Measurements from ENCODE around the gene DLX6. TPM values are rescaled to one million over a fixed set of nuclear protein-coding genes. Genes with fewer than 3 reads are reported as not detected.

DLX6 gene
- total RNA-seq, 2 experiments from 2014 or later = not detected

DNA sequence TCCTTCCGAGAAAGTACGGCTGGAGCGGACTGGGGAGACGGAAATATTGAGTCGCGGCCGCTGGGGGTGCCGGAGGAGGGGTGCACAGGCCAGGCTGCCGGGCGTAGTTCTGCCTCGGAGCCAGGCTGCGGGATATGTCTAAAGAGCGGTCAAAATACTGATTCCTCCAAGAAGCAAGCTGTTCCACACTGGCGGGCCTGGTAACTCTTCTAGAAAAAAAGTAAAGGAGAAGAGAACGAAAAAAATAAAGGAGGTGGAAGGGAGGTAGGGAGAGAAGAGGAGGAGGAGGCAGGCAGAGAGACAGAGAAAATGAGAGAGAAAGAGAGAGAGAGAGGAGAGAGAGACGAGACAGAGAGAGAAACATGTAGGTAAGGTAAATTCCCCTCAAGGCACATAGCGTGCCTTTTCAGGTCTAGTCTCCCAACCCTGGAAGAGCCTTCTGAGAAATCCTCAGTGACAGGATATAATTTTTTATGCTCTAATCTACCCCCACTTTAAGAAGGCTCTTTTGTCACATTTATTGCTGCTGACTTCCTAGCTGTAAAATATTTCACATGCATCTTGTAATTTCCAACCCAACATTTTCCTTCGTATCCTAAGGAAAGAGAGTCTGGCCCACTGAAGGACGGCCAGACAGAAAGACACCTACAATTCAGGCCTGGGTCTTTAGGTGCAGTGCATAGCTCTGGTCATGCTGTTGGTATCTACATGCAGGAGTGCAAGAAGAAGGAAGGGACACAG is 13.6 kb downstream of the DLX6 start:
- Mint-ChIP-seq H3K27ac (no peak overlapping the region), H3K36me3 (ENCODE audit: low read depth) (peaks cover 16% of the 10 kb centered on the region), H3K9me3 (no peaks in the 10 kb centered on the region), H3K4me3 (no peak overlapping the region), H3K4me1 (peaks cover 5% of the 10 kb centered on the region), H3K27me3 (peaks cover 91% of the 10 kb centered on the region)
- DNase-seq = no peak
- CTCF ChIA-PET = interaction anchor here (1.3 kb wide), 1 partner anchor 9 kb away, joined by 5 read pairs; no protein-coding TSS in a partner anchor
- POLR2A ChIA-PET = no interaction called here

DNA sequence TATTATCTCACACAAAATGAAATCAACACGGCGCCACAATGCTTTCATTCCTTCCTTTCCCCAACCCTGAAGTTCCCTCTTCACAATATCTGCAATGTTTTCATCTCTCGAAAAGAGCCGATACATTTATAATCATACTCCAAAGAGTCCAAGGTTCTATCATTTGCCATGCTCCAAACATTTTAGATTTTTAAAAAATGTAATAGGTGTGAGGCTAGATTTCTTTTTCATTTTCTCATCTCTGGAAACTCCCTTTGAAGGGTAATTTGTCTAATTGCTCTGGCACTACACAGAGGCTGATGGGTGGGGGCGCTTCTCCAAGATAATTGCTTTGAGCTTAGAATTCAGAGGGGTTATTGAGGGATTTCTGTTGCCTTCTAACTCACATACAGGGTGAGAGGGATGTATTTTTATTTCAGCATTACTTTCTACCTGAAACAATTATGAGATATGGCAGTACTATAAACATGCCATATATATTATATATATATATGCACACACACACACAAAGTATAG is 14.4 kb downstream of the DLX6 start:
- peaks cover 5% of the 10 kb centered on the region for H3K4me1 Mint-ChIP-seq
- no peak for DNase-seq
- peaks cover 91% of the 10 kb centered on the region for H3K27me3 Mint-ChIP-seq
- no peak overlapping the region for H3K27ac Mint-ChIP-seq
- no peaks in the 10 kb centered on the region for H3K9me3 Mint-ChIP-seq
- peaks cover 16% of the 10 kb centered on the region for H3K36me3 Mint-ChIP-seq (ENCODE audit: low read depth)
- H3K4me3 Mint-ChIP-seq = no peak overlapping the region
- ChIA-PET CTCF (interaction anchor here (1.3 kb wide), 1 partner anchor 8 kb away, joined by 5 read pairs; no protein-coding TSS in a partner anchor), POLR2A (interaction anchor here (1.0 kb wide), 1 partner anchor 944 kb away, joined by 3 read pairs; no protein-coding TSS in a partner anchor)

DNA sequence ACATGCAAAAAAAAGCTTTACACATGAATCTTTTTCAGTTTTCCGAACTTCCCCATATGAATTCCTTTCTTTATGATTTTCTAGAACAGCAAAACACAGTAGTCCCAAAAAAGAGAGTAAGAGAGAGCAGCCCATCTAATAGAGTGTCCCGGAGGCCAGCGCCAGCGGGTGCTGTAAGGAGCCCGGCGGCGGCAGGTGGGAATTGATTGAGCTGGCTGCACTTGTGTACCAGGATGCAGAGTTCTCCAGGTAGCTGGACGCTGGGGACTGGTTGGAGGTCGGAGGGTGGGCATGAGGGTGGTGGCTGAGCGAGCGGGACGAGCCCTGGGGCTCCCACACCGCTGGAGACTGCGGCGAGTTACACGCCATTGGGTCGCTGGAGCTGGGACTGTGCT is 15.2 kb downstream of the DLX6 start:
- Mint-ChIP-seq H3K27ac (no peak overlapping the region), H3K36me3 (ENCODE audit: low read depth) (peaks cover 16% of the 10 kb centered on the region), H3K4me1 (peaks cover 5% of the 10 kb centered on the region), H3K27me3 (peaks cover 90% of the 10 kb centered on the region), H3K9me3 (no peaks in the 10 kb centered on the region), H3K4me3 (no peak overlapping the region)
- DNase-seq = no peak
- ChIA-PET POLR2A (interaction anchor here (1.0 kb wide), 1 partner anchor 945 kb away, joined by 3 read pairs; no protein-coding TSS in a partner anchor), CTCF (interaction anchor here (1.5 kb wide), 1 partner anchor 20 kb away, joined by 3 read pairs; no protein-coding TSS in a partner anchor)

DNA sequence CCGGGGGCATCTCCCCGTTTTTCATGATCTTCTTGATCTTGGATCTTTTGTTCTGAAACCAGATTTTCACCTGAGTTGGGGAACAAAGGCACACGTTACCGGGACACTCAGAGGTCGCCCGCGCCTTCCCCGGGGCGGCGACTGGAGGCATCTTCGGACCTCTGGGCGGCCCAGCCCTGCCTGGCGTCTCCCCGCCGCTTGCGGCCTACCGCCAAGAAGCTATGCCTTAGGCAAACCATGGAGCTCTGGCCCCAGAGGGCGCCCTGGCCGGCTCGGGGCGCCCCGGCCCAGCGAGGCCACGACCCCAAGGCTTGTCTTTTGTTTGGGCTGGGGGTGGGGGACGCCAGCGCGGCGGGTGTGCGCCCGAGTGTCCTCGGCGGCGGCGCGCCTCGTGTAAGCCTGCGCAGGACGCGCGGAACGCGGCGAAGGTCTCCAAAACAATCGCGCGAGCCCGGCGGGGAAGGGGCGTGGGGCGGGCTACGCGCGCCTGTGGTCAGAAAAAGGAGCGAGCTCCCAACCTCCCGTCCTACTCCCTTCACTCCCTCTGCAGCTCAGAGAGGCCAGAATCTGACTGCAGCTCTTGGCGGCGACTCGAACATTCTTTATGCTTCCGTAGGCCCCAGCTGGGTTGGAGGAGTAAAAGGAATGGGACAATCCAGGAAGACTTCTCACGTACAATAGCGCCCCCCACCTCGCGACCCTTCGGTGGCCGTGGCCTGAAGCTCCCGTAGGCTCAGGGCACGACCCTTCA is 15.8 kb downstream of the DLX6 start:
- H3K27me3 Mint-ChIP-seq = peaks cover 90% of the 10 kb centered on the region
- no peak for DNase-seq
- no peak overlapping the region for H3K27ac Mint-ChIP-seq
- peaks cover 16% of the 10 kb centered on the region for H3K36me3 Mint-ChIP-seq (ENCODE audit: low read depth)
- no peaks in the 10 kb centered on the region for H3K9me3 Mint-ChIP-seq
- POLR2A ChIA-PET = no interaction called here
- H3K4me3 Mint-ChIP-seq = no peak overlapping the region
- peaks cover 8% of the 10 kb centered on the region for H3K4me1 Mint-ChIP-seq
- CTCF ChIA-PET = interaction anchor here (1.5 kb wide), 1 partner anchor 21 kb away, joined by 3 read pairs; no protein-coding TSS in a partner anchor

DNA sequence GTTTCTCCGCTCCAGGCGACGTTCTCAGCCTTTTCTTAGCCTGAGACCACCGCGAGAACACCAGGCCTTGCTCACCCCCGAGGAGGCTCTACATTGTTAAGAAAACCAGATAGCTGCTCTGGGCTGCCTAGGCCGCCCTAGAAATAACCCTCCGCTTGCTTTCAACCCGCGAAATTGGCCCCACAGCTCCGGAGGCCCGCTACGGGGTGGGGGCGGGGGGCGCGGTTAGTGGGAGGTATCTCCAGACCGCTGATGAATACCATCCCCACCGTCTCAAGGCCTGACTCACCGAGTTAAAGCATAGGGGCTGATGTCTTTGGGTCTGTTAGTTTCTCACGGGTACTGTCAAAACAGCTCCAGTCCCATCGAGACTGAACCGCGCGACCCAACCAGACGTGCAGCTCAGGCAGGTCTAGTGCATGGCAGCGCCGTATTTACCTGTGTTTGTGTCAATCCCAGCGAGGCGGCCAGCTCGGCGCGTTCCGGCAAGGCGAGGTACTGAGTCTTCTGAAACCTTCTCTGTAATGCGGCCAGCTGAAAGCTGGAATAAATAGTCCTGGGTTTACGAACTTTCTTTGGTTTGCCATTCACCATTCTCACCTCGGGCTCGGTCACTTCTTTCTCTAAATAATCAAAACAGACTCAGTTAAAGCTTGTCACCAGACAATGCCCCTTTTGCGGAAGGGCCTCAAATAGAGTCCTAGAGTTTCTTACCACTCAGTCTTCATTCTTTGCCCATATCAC is 16.6 kb downstream of the DLX6 start:
- Mint-ChIP-seq H3K9me3 (no peaks in the 10 kb centered on the region), H3K27ac (peak overlapping the region; percentile 55), H3K36me3 (ENCODE audit: low read depth) (peaks cover 14% of the 10 kb centered on the region), H3K27me3 (peaks cover 91% of the 10 kb centered on the region), H3K4me1 (peaks cover 14% of the 10 kb centered on the region), H3K4me3 (peak overlapping the region; percentile 1)
- POLR2A ChIA-PET = no interaction called here
- CTCF ChIA-PET = interaction anchor here (1.5 kb wide), 1 partner anchor 22 kb away, joined by 3 read pairs; no protein-coding TSS in a partner anchor
- no peak for DNase-seq

DNA sequence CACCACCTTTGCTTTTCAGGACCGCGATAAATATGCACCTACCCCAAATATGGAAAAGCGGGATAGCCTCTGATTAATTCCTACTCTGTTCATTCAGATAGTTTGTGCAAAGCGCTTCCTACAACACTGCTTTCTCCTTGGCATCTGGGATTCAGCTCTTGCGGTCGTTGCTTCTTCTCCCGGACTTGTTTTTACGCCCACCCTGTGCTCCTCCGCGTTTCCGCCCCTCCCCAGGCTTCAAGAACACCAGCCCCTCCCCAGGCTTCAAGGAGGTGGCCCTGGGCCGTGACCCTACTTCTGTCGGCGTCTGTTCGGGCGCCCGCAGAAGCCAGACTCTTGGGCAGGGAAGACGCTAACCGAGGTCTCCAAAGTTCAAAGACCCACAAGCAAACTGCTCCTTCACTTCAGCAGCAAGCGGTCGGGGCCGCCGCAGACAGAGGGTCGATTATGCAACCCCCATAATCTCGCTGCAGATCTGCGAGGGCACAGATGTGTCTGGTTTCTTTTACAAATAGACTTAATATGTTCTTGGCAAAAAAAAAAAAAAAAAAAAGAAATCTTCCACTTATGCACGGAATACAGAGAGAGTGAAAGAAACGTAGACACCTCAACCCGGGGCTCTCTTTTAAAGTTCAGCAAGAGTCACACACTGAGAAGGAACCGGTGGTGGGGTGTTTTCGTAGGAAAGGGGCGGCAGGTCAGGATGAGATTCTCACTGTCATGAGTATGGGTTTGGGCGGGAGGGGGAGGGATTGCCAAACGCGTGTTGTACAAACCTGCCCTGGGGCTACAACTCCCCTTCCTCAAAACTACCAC is 17.3 kb downstream of the DLX6 start:
- Mint-ChIP-seq H3K4me1 (peaks cover 21% of the 10 kb centered on the region), H3K27ac (peak overlapping the region; percentile 55), H3K36me3 (ENCODE audit: low read depth) (peaks cover 13% of the 10 kb centered on the region), H3K9me3 (no peaks in the 10 kb centered on the region), H3K4me3 (peak overlapping the region; percentile 1), H3K27me3 (peaks cover 91% of the 10 kb centered on the region)
- no peak for DNase-seq
- CTCF ChIA-PET = no interaction called here
- POLR2A ChIA-PET = no interaction called here

DNA sequence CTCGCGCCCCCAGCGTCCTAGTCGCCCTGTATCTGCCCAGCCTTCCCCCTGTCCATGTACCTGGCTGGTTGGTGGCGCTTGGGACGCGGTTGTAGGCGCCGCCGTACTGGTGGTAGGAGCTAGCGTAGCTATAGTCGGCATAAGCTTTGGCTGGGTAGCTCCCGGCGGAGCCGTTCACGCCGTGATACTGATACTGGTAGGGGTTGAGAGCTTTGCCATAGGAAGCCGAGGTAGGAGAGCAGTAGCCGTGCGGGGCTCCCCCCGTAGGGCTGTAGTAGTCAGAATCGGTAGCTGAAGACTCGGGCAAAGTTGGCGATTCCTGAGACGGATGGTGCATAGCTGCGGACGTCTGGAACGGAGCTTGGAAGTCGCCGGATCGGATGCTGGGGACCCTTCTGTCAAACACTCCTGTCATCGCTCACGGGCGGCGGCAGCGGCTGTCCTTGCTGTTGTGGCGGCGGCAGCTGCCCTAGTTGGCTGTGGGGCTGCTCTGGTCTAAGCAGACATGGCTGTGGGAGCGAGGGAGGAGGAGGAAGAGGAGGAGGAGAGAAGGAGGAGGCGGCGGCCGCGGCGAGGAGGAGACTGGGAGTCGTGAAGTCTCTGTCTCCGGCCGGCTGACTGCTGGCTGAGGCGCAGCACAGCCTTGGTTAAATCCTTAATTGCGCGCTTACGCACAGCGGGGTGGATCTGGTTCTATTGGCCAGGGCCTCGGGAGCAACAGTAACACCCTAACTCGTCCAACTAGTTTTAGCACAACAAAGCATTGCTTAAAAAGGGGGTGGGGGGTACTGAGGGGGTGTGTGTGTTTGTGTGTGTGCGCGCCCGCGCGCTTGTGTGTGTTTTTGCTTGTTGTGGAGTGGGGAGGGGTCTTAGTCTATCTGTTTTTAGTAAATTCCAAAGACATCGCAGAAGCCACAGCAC is 19.1 kb downstream of the DLX6 start, which contains the start of gene DLX5:
Gene DLX5, minus strand, starts transcription at position 623 of the 921 bp plus-strand sequence. Its CDS starts 208 bp downstream, at position 415.
- DNase-seq = no peak
- ChIA-PET CTCF (interaction anchor here (1.3 kb wide), 1 partner anchor 15 kb away, joined by 3 read pairs; no protein-coding TSS in a partner anchor), POLR2A (no interaction called here)
- Mint-ChIP-seq H3K9me3 (no peaks in the 10 kb centered on the region), H3K27me3 (peaks cover 83% of the 10 kb centered on the region), H3K4me1 (peaks cover 22% of the 10 kb centered on the region), H3K27ac (peak within 1 kb of the TSS; percentile 46), H3K4me3 (no peak within 1 kb of the TSS), H3K36me3 (ENCODE audit: low read depth) (peaks cover 13% of the 10 kb centered on the region)

DNA sequence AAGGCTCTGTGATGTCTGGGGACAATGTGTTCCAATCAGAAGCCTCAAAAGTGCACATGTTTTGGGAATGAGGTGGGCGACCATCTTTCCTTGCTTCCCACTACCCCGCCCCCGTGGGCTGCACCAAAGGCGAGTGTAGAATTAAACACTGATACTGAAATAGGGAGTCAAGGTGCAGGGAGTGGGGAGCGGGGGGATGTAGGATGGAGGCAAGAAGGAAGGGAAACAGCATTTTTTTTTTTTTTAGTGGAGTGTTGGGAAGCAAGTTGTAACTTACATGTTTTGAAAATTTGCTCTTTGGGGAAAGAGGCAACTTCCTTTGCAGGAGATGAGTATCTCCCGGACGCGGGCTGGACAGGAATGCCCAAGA is 19.8 kb downstream of the DLX6 start:
- Mint-ChIP-seq H3K4me3 (no peak overlapping the region), H3K4me1 (peaks cover 22% of the 10 kb centered on the region)
- CTCF ChIA-PET = interaction anchor here (3.2 kb wide), 1 partner anchor 1108 kb away, joined by 34 read pairs; no protein-coding TSS in a partner anchor

DNA sequence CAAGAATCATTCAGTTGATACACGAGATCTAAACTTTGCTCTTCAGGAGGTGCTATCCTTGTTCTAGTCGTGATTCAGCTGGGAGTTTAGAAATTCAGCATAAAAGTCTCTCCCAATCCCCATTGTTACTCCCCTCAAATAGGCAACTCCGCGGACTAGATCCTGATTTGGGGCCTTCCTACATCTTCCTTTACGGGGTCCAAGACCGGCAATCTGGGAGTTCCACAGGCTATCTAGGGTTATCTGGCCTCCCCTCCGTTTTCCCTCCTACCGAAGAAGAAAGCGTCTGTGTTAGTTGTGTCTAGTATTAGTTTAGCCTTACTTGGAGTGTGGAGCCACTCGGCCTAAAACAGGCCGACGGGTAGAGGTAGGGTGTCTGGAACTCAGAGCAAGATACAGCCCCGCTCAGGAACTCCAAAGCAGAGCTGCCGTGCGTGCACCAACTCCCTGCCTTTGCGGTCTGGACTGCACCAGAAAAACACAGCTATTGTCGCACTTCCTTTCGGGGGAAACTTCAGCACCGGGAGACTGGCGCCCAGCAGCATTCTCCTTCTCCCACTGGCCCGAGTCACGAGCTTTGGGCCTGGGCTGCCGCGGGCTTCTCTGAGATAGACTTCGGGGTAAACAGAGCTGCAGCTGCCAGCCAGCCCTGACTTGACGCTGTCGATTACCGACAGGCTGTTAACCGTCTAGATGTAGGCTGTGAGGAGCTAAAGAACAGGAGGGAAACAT is 20.8 kb downstream of the DLX6 start:
- no peak overlapping the region for H3K4me3 Mint-ChIP-seq
- peaks cover 72% of the 10 kb centered on the region for H3K27me3 Mint-ChIP-seq
- peaks cover 8% of the 10 kb centered on the region for H3K36me3 Mint-ChIP-seq (ENCODE audit: low read depth)
- CTCF ChIA-PET = interaction anchor here (0.6 to 3.2 kb wide), 4 partner anchors 21 to 1109 kb away, joined by 3 to 34 read pairs (median 4); no protein-coding TSS in a partner anchor
- peaks cover 22% of the 10 kb centered on the region for H3K4me1 Mint-ChIP-seq
- H3K27ac Mint-ChIP-seq = no peak overlapping the region
- H3K9me3 Mint-ChIP-seq = no peaks in the 10 kb centered on the region
- POLR2A ChIA-PET = no interaction called here
- no peak for DNase-seq

More for the DNA sequence above, 19.8 kb downstream of the DLX6 start:
- DNase-seq = no peak
- peaks cover 13% of the 10 kb centered on the region for H3K36me3 Mint-ChIP-seq (ENCODE audit: low read depth)
- no peak overlapping the region for H3K27ac Mint-ChIP-seq
- POLR2A ChIA-PET = no interaction called here
- peaks cover 79% of the 10 kb centered on the region for H3K27me3 Mint-ChIP-seq
- no peaks in the 10 kb centered on the region for H3K9me3 Mint-ChIP-seq

DNA sequence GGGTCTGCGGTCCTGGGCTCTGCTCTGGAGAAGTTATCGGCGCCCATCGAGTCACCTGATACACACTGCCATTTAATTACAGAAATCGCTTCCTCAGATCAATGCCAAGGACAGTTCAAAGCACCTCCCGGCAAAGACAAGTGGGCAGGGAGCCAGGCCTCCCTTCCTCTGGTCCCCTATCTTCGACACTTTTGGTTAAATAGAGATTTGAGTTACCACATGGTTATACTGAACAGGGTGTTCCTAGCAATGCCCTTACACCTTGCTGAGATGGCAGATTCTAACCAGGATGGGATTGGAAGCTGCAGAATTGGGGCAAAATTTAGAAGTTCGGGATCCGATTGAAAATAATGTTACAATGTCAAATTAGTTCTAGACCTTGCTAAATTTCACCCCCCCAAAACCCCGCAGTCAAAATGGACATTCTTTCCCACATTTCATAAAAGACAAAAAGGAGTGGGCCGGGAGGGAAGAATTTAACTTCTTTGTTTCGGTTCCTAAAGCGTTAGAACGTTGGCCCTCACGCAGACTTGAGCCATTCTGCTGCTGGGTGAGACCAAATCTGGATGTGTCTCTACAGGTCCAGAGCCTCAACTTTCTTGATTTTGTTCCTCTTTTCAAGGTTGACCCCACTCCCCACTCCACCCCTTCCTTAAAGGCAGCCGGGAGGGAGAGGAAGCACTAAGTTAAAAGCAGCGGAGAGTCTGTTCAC is 21.5 kb downstream of the DLX6 start:
- H3K9me3 Mint-ChIP-seq = no peaks in the 10 kb centered on the region
- CTCF ChIA-PET = interaction anchor here (0.6 to 3.2 kb wide), 21 partner anchors 8 to 1115 kb away, joined by 3 to 34 read pairs (median 4); no protein-coding TSS in a partner anchor
- H3K4me1 Mint-ChIP-seq = peaks cover 22% of the 10 kb centered on the region
- peaks cover 66% of the 10 kb centered on the region for H3K27me3 Mint-ChIP-seq
- POLR2A ChIA-PET = no interaction called here
- H3K36me3 Mint-ChIP-seq (ENCODE audit: low read depth) = peaks cover 7% of the 10 kb centered on the region
- no peak for DNase-seq
- H3K4me3 Mint-ChIP-seq = peak overlapping the region; percentile 17
- H3K27ac Mint-ChIP-seq = no peak overlapping the region
